GM06990 (cell line): ENCODE results near the gene STX2.

ENCODE experiments used
- DNase-seq: peaks from one replicate; pipeline ENCODE4 v3.0.0-alpha.2; 2011; ENCODE audit not compliant: insufficient read length; ENCODE audit errors: extremely low read depth
- H3K27me3 ChIP-seq: replicated peaks from 2 replicates; pipeline ENCODE4 v1.6.0; 2011; ENCODE audit warnings: low read length; ENCODE audit not compliant: control insufficient read depth, insufficient read depth
- H3K36me3 ChIP-seq: 2 replicates; pipeline ENCODE4 v1.5.1; 2011; ENCODE audit warnings: low read length; ENCODE audit not compliant: control insufficient read depth, insufficient read depth
- H3K4me3 ChIP-seq: replicated peaks from 2 replicates; pipeline ENCODE4 v1.5.1; 2011; ENCODE audit warnings: low read depth, mild to moderate bottlenecking, control low read depth, low read length
- CTCF ChIP-seq: IDR thresholded peaks from 2 replicates; pipeline ENCODE4 v1.5.1; 2011; ENCODE audit warnings: low read length, control low read depth, mild to moderate bottlenecking, inconsistent platforms; ENCODE audit not compliant: insufficient read depth, poor library complexity, severe bottlenecking

Gene STX2

GRCh38 chr12:130847112-130847511, 8.1 kb upstream of the STX2 start:
- no peak for TF ChIP-seq CTCF
- Histone ChIP-seq H3K36me3 (no peaks in the 10 kb centered on the region), H3K27me3 (no peaks in the 10 kb centered on the region), H3K4me3 (no peak overlapping the region)
- DNase-seq: no peak

GRCh38 chr12:130846369-130846768, 7.3 kb upstream of the STX2 start:
- Histone ChIP-seq H3K36me3 (no peaks in the 10 kb centered on the region), H3K4me3 (no peak overlapping the region), H3K27me3 (no peaks in the 10 kb centered on the region)
- no peak for DNase-seq
- no peak for TF ChIP-seq CTCF

- no peaks in the 10 kb centered on the region for H3K36me3 ChIP-seq
- H3K4me3 ChIP-seq: peak overlapping the region; percentile 53
These were observed 837 bp upstream of the STX2 start for GRCh38 chr12:130839770-130840404.

GRCh38 chr12:130838284-130838950, 633 bp downstream of the STX2 start:
- Histone ChIP-seq H3K27me3 (no peaks in the 10 kb centered on the region), H3K36me3 (no peaks in the 10 kb centered on the region), H3K4me3 (peak overlapping the region; percentile 83)
- no peak for TF ChIP-seq CTCF
- DNase-seq: peak; percentile 53

More at GRCh38 chr12:130839770-130840404, 837 bp upstream of the STX2 start:
- DNase-seq: no peak
- no peak for TF ChIP-seq CTCF
- H3K27me3 ChIP-seq: no peaks in the 10 kb centered on the region

- no peak for TF ChIP-seq CTCF
- Histone ChIP-seq H3K4me3 (no peak overlapping the region), H3K36me3 (no peaks in the 10 kb centered on the region), H3K27me3 (no peaks in the 10 kb centered on the region)
- no peak for DNase-seq
These were observed 3.6 kb downstream of the STX2 start for GRCh38 chr12:130835436-130835835.
